Left ventricle myocardium inferior (tissue), 1 donor: ENCODE measurements around the gene SLAMF6. TPM values are rescaled to one million over a fixed set of nuclear protein-coding genes. Genes with fewer than 3 reads are reported as not detected.
"Not testable (repeated sequence)": the region's sequence is repeated elsewhere in the genome, so short reads cannot be mapped to it uniquely, and the experiment has no call there.

ENCODE experiments used
- DNase-seq: peaks from one replicate; pipeline ENCODE4 v3.0.0-alpha.2; 2020
- H3K27ac ChIP-seq: fragments of 200-600 bp; replicated peaks from 2 replicates; pipeline ENCODE4 v1.8.0; 2021
- H3K27me3 ChIP-seq: fragments of 200-600 bp; 2 replicates; pipeline ENCODE4 v1.8.0; 2021; ENCODE audit warnings: low read depth
- H3K36me3 ChIP-seq: fragments of 200-600 bp; 2 replicates; pipeline ENCODE4 v1.8.0; 2021
- H3K4me1 ChIP-seq: fragments of 200-600 bp; 2 replicates; pipeline ENCODE4 v1.8.0; 2021
- H3K4me3 ChIP-seq: fragments of 200-600 bp; 2 replicates; pipeline ENCODE4 v1.8.0; 2021; ENCODE audit warnings: mild to moderate bottlenecking, moderate library complexity
- H3K9me3 ChIP-seq: fragments of 200-600 bp; replicated peaks from 2 replicates; pipeline ENCODE4 v1.8.0; 2021
- intact Hi-C: fragments of 100-400 bp; cut with micrococcal nuclease; formaldehyde crosslinking; loops from one replicate; pipeline ENCODE4 v1.11.0; 2022
- total RNA-seq: library from RNA; stranded (reverse); fragmentation: NEBNext Ultra II Directional; extraction: Animal tissue kit (Norgen Biotek cat#: 25700); gene quantifications from one replicate; pipeline ENCODE4 v1.2.1, GENCODE V29; 2021
- TF ChIP-seq, protein P1 (sequence below): fragments of 200-600 bp; IDR thresholded peaks from 2 replicates; pipeline ENCODE4 v1.8.0; 2021; ENCODE audit warnings: antibody characterized with exemption, mild to moderate bottlenecking, borderline replicate concordance
- donor health status: DM: no; HTN: yes; CAD: no; lungs with severe emphysema.

SLAMF6 gene
- total RNA-seq, 1 donor from 2014 or later = 0.22 TPM

DNA sequence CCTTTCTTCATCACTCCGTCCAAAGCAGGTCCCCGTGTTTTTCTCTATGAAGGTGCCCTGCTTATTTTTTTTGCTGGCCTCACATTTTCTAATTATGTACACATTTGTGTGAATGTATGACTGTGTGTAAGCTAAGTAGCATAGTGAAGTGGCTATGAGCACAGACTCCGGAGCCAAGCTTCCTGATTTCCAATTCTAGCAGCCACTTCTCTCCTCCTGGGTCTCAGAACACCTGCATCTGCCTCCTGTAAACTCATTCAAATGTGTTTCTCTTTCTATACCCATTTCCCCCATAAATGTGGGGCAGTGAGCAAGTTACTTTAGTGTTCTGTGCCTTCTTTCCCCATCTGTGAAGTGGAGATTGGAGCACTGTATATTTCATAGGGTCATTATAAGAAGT is 2.1 kb downstream of the SLAMF6 start:
- DNase-seq = no peak
- Histone ChIP-seq H3K9me3 (peaks cover 21% of the 10 kb centered on the region), H3K4me1 (no peaks in the 10 kb centered on the region), H3K4me3 (no peak overlapping the region), H3K27ac (no peak overlapping the region), H3K36me3 (no peaks in the 10 kb centered on the region), H3K27me3 (peaks cover 7% of the 10 kb centered on the region)
- TF ChIP-seq, protein P1, sequence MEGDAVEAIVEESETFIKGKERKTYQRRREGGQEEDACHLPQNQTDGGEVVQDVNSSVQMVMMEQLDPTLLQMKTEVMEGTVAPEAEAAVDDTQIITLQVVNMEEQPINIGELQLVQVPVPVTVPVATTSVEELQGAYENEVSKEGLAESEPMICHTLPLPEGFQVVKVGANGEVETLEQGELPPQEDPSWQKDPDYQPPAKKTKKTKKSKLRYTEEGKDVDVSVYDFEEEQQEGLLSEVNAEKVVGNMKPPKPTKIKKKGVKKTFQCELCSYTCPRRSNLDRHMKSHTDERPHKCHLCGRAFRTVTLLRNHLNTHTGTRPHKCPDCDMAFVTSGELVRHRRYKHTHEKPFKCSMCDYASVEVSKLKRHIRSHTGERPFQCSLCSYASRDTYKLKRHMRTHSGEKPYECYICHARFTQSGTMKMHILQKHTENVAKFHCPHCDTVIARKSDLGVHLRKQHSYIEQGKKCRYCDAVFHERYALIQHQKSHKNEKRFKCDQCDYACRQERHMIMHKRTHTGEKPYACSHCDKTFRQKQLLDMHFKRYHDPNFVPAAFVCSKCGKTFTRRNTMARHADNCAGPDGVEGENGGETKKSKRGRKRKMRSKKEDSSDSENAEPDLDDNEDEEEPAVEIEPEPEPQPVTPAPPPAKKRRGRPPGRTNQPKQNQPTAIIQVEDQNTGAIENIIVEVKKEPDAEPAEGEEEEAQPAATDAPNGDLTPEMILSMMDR = no peak
- intact Hi-C loops = no loop called here

DNA sequence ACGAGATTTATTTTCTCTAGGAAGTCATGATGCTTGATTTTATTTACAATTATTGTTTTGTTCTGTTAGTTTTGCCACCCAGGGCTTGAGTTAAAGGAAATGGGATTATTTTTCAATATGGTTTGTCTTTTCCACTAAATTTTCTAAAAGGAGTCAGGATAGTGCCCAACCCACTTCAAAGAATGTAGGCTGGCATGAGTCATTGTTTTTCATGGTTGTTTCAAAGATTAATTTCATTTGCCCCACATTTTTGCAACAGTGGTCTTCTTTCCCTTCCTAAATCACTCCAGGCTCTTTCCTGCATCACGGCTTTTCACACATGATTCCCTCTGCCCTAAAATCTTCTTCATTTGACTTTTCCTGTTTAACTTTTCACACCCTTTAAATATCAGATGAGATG is 2.5 kb downstream of the SLAMF6 start:
- no peak for DNase-seq
- intact Hi-C loops = no loop called here
- H3K4me1 ChIP-seq = no peaks in the 10 kb centered on the region
- H3K9me3 ChIP-seq = peaks cover 20% of the 10 kb centered on the region
- no peak overlapping the region for H3K4me3 ChIP-seq
- H3K36me3 ChIP-seq = no peaks in the 10 kb centered on the region
- H3K27ac ChIP-seq = no peak overlapping the region
- H3K27me3 ChIP-seq = peaks cover 7% of the 10 kb centered on the region
- TF ChIP-seq, protein P1 = no peak

DNA sequence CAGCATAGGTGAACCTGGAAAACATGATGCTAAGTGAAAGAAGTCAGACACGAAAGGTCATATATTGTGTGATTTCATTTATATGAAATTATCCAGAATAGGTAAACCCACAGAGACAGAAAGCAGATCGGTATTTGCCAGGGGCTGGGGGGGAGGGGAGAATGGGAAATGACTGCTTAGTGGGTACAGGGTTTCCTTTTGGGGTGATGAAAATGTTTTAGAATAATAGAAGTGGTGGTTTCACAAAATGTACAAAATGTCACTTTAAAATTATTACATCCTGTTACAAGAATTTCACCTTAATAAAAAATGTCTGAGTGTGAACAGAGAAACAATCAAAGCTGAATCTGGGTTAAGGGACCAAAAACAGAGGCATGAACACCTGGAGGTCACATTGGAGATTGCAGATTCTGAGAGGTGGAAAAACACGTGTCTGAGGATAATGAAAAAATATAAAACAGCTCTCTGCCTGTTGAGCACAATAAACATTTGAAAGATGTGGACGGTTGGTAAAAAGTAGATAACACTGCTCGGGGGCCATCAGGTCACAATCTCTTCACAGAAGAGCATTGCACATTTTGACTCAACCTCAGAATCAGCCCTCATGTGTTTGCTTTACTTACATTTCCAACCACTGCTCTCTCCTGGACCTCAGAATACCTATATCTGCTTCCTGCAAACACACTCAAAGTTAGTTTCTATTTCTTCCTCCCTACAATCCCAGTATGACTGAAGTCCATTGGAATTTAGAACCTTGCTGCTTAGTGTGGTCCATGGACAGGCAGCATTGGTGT is 3.2 kb downstream of the SLAMF6 start:
- intact Hi-C loops = no loop called here
- H3K27ac ChIP-seq = no peak overlapping the region
- TF ChIP-seq, protein P1 = no peak

DNA sequence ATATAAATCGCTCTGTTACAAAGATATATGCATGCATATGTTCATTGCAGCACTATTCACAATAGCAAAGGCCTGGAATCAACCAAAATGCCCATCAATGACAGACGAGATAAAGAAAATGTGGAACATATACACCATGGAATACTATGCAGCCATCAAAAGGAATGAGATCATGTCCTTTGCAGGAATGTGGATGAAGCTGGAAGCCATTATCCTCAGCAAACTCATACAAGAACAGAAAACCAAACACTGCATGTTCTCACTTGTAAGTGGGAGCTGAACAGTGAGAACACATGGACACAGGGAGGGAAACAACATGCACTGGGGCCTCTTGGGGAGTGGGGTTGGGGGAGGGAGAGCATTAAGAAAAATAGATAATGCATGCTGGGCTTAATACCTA is 5.5 kb downstream of the SLAMF6 start:
- intact Hi-C loops, H3K4me1 ChIP-seq, H3K27ac ChIP-seq, H3K4me3 ChIP-seq, DNase-seq, H3K36me3 ChIP-seq: not testable (repeated sequence)
- Histone ChIP-seq H3K9me3 (peaks cover 25% of the 10 kb centered on the region), H3K27me3 (peaks cover 17% of the 10 kb centered on the region)

More for the DNA sequence above, 3.2 kb downstream of the SLAMF6 start:
- Histone ChIP-seq H3K36me3 (no peaks in the 10 kb centered on the region), H3K4me3 (no peak overlapping the region), H3K27me3 (peaks cover 8% of the 10 kb centered on the region), H3K4me1 (no peaks in the 10 kb centered on the region), H3K9me3 (peaks cover 15% of the 10 kb centered on the region)
- no peak for DNase-seq

DNA sequence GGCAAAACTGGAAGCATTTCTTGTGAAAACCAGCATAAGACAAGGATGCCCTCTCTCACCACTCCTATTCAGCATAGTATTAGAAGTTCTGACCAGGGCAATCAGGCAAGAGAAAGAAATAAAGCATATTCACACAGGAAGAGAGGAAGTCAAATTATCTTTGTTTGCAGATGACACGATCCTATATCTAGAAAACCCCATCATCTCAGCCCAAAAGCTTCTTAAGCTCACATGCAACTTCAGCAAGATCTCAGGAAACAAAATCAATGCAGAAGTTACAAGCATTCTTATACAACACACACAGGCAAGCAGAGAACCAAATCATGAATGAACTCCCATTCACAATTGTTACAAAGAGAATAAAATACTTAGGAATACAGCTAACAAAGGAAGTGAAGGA is 7.1 kb downstream of the SLAMF6 start:
- H3K4me1 ChIP-seq, H3K27ac ChIP-seq, intact Hi-C loops, H3K4me3 ChIP-seq, DNase-seq, H3K36me3 ChIP-seq: not testable (repeated sequence)
- peaks cover 25% of the 10 kb centered on the region for H3K27me3 ChIP-seq
- H3K9me3 ChIP-seq = peaks cover 33% of the 10 kb centered on the region

DNA sequence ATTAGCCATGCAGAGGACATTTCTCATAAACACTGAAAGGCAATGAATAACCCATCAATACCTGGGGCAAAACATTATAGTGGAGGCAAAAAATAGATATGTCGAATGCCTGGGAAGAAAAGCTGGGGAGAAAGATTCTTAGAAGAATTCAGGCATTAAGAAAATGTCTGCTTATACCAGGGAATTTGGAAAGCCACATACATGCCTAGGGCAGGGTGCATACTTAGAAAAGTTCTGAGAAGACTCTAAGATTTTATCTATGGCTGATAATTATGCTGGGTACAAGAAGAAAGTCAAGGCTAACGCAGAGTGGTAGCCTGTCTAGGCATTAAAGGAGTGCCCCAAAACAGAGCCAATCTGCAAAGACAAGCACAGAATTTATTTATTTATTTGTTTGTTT is 18.4 kb downstream of the SLAMF6 start:
- TF ChIP-seq, protein P1 = no peak
- H3K4me1 ChIP-seq = no peaks in the 10 kb centered on the region
- no peak for DNase-seq
- no peak overlapping the region for H3K27ac ChIP-seq
- H3K27me3 ChIP-seq = peaks cover 6% of the 10 kb centered on the region
- no peak overlapping the region for H3K4me3 ChIP-seq
- intact Hi-C loops = no loop called here
- H3K9me3 ChIP-seq = peaks cover 57% of the 10 kb centered on the region
- no peaks in the 10 kb centered on the region for H3K36me3 ChIP-seq
